HG03354 (cell line): ENCODE measurements around the gene BRF1.

Experiments
- ATAC-seq: cut with Tn5 transposase; IDR thresholded peaks from one replicate; pipeline ENCODE4 v1.9.1; 2021; ENCODE audit warnings: mild to moderate bottlenecking; ENCODE audit not compliant: unreplicated experiment, poor library complexity, severe bottlenecking

Gene BRF1

DNA sequence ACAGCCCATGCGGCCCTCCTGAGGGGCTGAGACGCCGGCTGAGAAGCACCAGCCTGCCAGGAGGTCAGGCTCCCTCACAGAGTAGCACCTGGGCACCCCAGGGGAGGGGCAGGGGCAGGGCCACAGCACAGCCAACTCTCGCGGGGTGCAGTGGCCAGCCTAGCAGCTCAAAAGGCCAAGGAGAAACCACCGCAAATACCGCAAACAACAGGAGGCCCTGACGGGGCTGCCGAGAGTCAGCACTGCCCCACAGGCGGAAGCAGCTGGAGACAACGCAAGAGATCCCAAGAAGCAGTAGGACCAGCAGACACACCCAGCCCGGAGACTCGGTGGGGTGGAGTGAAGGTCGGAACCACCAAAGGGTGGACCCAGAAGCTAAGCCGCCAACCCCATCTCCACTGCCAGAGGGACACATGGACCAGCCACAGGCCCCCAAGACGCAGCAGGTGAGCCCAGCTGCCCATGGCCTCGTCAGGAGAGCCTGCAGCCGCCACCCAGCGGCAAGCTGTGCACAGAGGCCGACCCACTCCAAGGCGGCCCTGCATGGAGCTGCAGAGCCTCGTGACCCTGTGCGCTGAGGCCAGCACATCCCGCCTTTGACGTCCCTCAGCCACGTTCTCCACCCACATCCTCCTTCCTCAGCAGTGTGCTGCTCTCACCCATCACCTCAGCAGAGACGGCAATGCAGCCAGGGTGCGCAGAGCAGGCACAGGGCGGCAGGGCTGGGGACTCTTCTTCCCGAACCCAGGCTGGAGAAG, 84.1 kb downstream of the BRF1 start:
- ATAC-seq, result no peak

GRCh38 chr14:105215602-105216001, 85.2 kb downstream of the BRF1 start:
- no peak for ATAC-seq

GRCh38 chr14:105214324-105214915, 86.4 kb downstream of the BRF1 start:
- no peak for ATAC-seq

- no peak for ATAC-seq
Observed at GRCh38 chr14:105213361-105213760, 87.4 kb downstream of the BRF1 start.

GRCh38 chr14:105212541-105213300, 88.1 kb downstream of the BRF1 start:
- ATAC-seq, result no peak

- no peak for ATAC-seq
Observed at GRCh38 chr14:105211758-105212089, 89.1 kb downstream of the BRF1 start.

- ATAC-seq, result no peak
Observed at GRCh38 chr14:105211086-105211757, 89.6 kb downstream of the BRF1 start.

- ATAC-seq, result no peak
Observed at GRCh38 chr14:105210266-105211025, 90.4 kb downstream of the BRF1 start.

DNA sequence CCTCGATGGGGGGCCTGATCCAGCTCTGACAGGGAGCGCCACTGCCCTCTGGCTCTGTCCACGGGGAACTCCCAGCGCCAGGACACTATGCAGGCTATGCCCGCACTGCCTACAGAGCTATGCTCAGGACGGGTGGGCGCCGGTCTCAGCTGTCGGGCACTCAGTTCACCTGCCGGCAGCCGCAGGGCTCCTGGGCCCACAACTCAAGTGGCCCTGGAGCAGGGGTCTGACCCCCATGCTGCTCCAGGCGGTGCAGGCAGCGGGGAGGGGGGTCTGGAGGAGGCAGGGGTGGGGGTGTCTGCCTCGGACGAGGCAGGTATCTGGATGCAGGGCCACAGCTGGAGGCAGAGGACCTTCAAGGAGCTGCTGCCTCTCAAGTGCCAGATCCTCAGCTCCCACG, 91.2 kb downstream of the BRF1 start:
- no peak for ATAC-seq

- no peak for ATAC-seq
Observed at GRCh38 chr14:105209091-105209490, 91.7 kb downstream of the BRF1 start.

DNA sequence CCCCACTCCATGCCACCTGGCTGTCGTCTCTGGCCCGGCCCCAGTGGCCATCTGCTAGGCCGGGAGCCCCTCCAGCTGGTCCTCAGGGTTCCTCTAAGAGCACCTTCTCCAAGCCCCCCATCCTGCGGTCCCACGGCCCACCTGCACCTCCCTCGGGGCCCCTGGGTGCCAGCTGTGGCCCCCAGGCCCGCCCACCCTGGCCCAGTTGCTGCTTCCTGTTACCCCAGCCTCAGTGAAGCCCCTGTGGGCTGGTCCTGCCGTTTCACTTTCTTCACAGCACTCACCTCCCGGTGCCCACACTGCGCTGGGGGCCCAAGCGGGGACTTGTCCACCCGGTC, 92.1 kb downstream of the BRF1 start:
- no peak for ATAC-seq

DNA sequence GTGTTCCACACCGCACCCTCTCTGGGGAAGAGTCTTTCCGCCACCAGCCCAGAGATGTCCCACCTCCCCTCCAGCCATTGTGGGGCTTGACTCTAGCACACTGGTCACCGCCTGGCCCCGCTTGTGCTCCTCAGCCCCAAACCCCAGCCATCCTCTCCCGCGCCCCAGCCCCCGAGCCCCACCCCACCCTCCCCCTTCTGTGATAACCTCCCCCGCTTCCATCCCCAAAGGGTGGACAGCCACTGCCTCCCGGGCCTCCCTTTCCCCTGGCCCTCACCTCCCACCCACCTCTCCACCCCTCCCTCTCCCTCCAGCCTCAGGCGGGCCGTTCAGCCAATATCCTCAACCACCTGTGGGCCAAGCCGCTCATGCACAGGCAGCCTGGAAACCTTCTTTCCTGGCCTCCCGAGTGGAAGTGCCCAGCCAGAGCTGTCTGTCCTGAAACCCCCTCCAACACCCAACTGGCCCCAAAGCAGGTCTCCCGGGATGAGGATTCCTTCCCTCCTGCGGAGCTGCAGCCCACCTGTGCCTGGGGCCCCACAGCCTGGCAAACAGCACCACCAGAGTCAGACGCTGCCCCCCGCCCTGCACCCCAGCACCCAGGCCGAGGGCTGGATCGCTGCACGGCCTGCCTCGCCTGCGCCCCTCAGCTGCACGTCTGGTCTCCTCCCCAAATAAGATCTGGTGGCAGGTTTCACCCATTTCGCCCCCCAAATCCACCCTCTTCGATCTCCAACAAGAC, 92.6 kb downstream of the BRF1 start:
- ATAC-seq, result no peak

GRCh38 chr14:105207460-105207901, 93.3 kb downstream of the BRF1 start:
- ATAC-seq, result no peak

GRCh38 chr14:105206873-105207272, 93.9 kb downstream of the BRF1 start:
- ATAC-seq, result no peak

GRCh38 chr14:105205673-105206208, 95.1 kb downstream of the BRF1 start:
- no peak for ATAC-seq

DNA sequence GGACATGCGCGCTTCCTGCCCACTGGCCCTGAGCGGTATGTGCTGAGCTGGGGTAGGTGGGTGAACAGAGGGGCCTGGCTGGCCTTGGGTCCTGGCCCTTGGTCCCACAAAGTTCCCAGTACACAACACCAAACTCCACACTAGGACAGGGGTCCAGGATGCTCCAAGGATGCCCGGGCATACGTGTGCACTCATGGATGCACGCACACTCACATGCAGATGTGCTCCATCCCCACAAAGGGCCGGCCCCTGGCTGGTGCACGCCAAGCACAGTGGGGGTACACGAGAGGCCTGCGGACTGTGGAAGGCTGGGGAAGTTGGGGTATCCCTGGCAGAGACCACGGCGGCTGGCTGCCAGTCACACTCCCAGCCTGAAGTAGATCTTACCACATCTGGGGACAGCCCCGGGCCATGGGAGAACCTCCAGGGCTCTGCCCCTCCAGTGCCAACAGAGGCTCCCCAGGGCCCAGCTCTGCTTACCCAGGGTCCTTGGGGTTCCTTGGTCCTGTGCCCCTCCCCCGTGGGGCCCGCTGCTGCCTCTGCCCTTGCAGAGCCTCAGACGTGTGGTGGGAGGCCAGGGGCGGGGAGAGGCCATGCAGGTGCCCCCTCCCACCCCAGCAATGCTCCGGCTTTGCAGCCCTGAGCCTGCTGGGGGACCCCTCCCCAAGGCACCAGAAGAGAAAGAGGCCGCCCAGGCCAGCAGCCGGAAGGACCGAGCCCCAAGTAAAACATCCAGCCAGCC, 95.7 kb downstream of the BRF1 start:
- ATAC-seq, result no peak

GRCh38 chr14:105204206-105204930, 96.4 kb downstream of the BRF1 start:
- no peak for ATAC-seq

- no peak for ATAC-seq
Observed at GRCh38 chr14:105203701-105204100, 97.1 kb downstream of the BRF1 start.
